Mesenchymal stem cell (in vitro differentiated cells and primary cell): ENCODE data around the gene PAM16.
A peak's percentile ranks its signal among the peaks of the same experiment; 100 is the strongest.

Source experiments
- DNase-seq: peaks from one replicate; pipeline ENCODE4 v3.0.0-alpha.2; 2013
- H2AFZ ChIP-seq: one replicate; pipeline ENCODE4 v1.6.1; 2013; ENCODE audit warnings: low read depth, mild to moderate bottlenecking, control low read depth, inconsistent platforms, low read length, moderate library complexity
- H2AK5ac ChIP-seq: 2 replicates; pipeline ENCODE4 v1.6.1; 2013; ENCODE audit warnings: low read length, moderate library complexity, mild to moderate bottlenecking, inconsistent platforms; ENCODE audit not compliant: severe bottlenecking
- H2BK120ac ChIP-seq: one replicate; pipeline ENCODE4 v1.6.1; 2013; ENCODE audit warnings: low read depth, mild to moderate bottlenecking, inconsistent platforms, low read length, moderate library complexity
- H2BK12ac ChIP-seq, 2 experiments: one replicate each; pipeline ENCODE4 v1.6.1; 2013; ENCODE audit warnings: inconsistent platforms in 2 of 2, low read length in 2 of 2, mild to moderate bottlenecking in 2 of 2, moderate library complexity in 2 of 2, control low read depth in 1 of 2
- H2BK15ac ChIP-seq: one replicate; pipeline ENCODE4 v1.6.1; 2013; ENCODE audit warnings: mild to moderate bottlenecking, low read depth, inconsistent platforms; ENCODE audit not compliant: poor library complexity, severe bottlenecking
- H2BK5ac ChIP-seq: 2 replicates; pipeline ENCODE4 v1.6.1; 2013; ENCODE audit warnings: low read depth, mild to moderate bottlenecking, low read length, control low read depth, inconsistent platforms; ENCODE audit not compliant: poor library complexity, severe bottlenecking
- H3K14ac ChIP-seq, 2 experiments: one replicate each; pipeline ENCODE4 v1.6.1; 2013; ENCODE audit warnings: inconsistent platforms in 2 of 2, low read length in 2 of 2, control low read depth in 1 of 2, mild to moderate bottlenecking in 1 of 2, moderate library complexity in 1 of 2
- H3K18ac ChIP-seq, 2 experiments: one replicate each; pipeline ENCODE4 v1.6.1; 2013; ENCODE audit warnings: inconsistent platforms in 2 of 2, low read length in 2 of 2, control low read depth in 1 of 2, low read depth in 1 of 2, mild to moderate bottlenecking in 1 of 2
- H3K23ac ChIP-seq, 2 experiments: one replicate each; pipeline ENCODE4 v1.6.1; 2013; ENCODE audit warnings: inconsistent platforms in 2 of 2, low read length in 2 of 2, mild to moderate bottlenecking in 2 of 2, moderate library complexity in 2 of 2, control low read depth in 1 of 2
- H3K27ac ChIP-seq: 2 replicates; pipeline ENCODE4 v1.5.1; 2013; ENCODE audit warnings: mild to moderate bottlenecking, moderate library complexity, low read length, control low read depth, inconsistent platforms; ENCODE audit not compliant: poor library complexity, severe bottlenecking
- H3K27me3 ChIP-seq, 2 experiments: 2 replicates each; pipeline versions ENCODE4 v1.6.1 to v1.7.0; 2013; ENCODE audit warnings: low read length in 2 of 2, mild to moderate bottlenecking in 2 of 2, moderate library complexity in 2 of 2, control low read depth in 1 of 2, inconsistent platforms in 1 of 2; ENCODE audit not compliant: control insufficient read depth in 1 of 2, insufficient read depth in 1 of 2
- H3K36me3 ChIP-seq, 2 experiments: 2 replicates each; pipeline versions ENCODE4 v1.6.1 to v1.7.0; 2013; ENCODE audit warnings: low read length in 2 of 2, control low read depth in 1 of 2, inconsistent platforms in 1 of 2, low read depth in 1 of 2, mild to moderate bottlenecking in 1 of 2; ENCODE audit not compliant: insufficient read depth in 2 of 2, control insufficient read depth in 1 of 2
- H3K4ac ChIP-seq, 2 experiments: one replicate each; pipeline ENCODE4 v1.6.1; 2013; ENCODE audit warnings: inconsistent platforms in 2 of 2, low read length in 2 of 2, mild to moderate bottlenecking in 2 of 2, moderate library complexity in 2 of 2, control low read depth in 1 of 2, low read depth in 1 of 2
- H3K4me1 ChIP-seq: 2 replicates; pipeline ENCODE4 v1.6.1; 2013; ENCODE audit warnings: low read depth, low read length, control low read depth; ENCODE audit not compliant: control insufficient read depth, insufficient read depth
- H3K4me2 ChIP-seq: 2 replicates; pipeline ENCODE4 v1.6.1; 2013; ENCODE audit warnings: low read length, mild to moderate bottlenecking, inconsistent platforms; ENCODE audit not compliant: poor library complexity, severe bottlenecking
- H3K4me3 ChIP-seq, 2 experiments: 2 replicates each; pipeline versions ENCODE4 v1.5.1 to v1.7.0; 2013; ENCODE audit warnings: low read length in 2 of 2, mild to moderate bottlenecking in 2 of 2, control low read depth in 1 of 2, low read depth in 1 of 2; ENCODE audit not compliant: insufficient read depth in 1 of 2
- H3K79me1 ChIP-seq: replicated peaks from 2 replicates; pipeline ENCODE4 v1.6.1; 2013; ENCODE audit warnings: mild to moderate bottlenecking, control low read depth, low read length, inconsistent platforms; ENCODE audit not compliant: poor library complexity, severe bottlenecking
- H3K9ac ChIP-seq: 2 replicates; pipeline ENCODE4 v1.7.0; 2013; ENCODE audit warnings: mild to moderate bottlenecking, low read length, moderate library complexity
- H3K9me3 ChIP-seq: 2 replicates; pipeline ENCODE4 v1.7.0; 2013; ENCODE audit warnings: mild to moderate bottlenecking, low read length; ENCODE audit not compliant: control insufficient read depth
- H4K8ac ChIP-seq: one replicate; pipeline ENCODE4 v1.6.1; 2013; ENCODE audit warnings: inconsistent platforms, mild to moderate bottlenecking, low read length, moderate library complexity
- H4K91ac ChIP-seq: one replicate; pipeline ENCODE4 v1.6.1; 2013; ENCODE audit warnings: mild to moderate bottlenecking, low read length, inconsistent platforms
- WGBS: methylation state at CpG from one replicate; pipeline ENCODE4 v1.1.7; 2013; ENCODE audit warnings: mixed read lengths; 5-methylcytosine and 5-hydroxymethylcytosine counted together

PAM16 gene

GRCh38 chr16:4319454-4320421 lies 31.4 kb downstream of the PAM16 start:
- Histone ChIP-seq H4K8ac (peak overlapping the region; percentile 74), H3K4me2 (peak overlapping the region; percentile 44), H3K9ac (peak overlapping the region; percentile 74), H3K23ac (peak overlapping the region in 1 of 2 experiments; percentile 54), H2BK120ac (no peak overlapping the region), H3K79me1 (peaks cover 8% of the 10 kb centered on the region), H3K4ac (peak overlapping the region in 1 of 2 experiments; percentile 69), H2BK5ac (no peak overlapping the region), H2BK15ac (no peak overlapping the region), H2AFZ (no peak overlapping the region), H2BK12ac (peak overlapping the region in 1 of 2 experiments; percentile 69), H3K27ac (no peak overlapping the region), H3K18ac (peak overlapping the region; percentile 64 to 65), H3K14ac (peak overlapping the region in 1 of 2 experiments; percentile 63), H4K91ac (peak overlapping the region; percentile 62), H3K4me1 (peaks cover 84% of the 10 kb centered on the region), H3K27me3 (no peaks in the 10 kb centered on the region), H3K9me3 (no peaks in the 10 kb centered on the region), H3K4me3 (peak overlapping the region in 1 of 2 experiments; percentile 89), H3K36me3 (peaks cover 0 to 20% of the 10 kb centered on the region in 2 experiments), H2AK5ac (peak overlapping the region; percentile 54)
- WGBS, result 78% methylated on average over 35 of the region's 37 CpGs
- no peak for DNase-seq

DNA sequence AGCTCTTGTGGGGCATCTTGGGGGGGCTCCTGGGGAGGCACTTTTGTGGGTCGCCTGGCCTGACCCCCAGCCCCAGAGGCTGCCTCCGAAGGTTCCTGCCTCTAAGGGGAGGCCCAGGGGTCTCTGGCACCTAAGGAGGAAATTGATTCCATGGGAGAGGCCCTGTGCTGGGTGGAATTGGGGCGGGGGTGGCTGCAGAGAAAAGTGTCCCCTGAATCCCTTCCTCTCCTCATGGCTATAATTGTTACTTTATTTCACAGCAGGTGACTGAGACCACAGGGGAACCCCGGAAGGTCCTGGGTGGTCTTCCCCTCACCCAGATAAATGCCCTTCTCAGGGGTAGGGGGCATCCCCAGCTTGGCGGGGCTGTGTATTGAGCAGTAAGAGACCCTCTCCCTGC lies 32.2 kb downstream of the PAM16 start:
- peaks cover 0 to 20% of the 10 kb centered on the region in 2 experiments for H3K36me3 ChIP-seq
- 87% methylated on average over 4 of the region's 5 CpGs for WGBS

DNA sequence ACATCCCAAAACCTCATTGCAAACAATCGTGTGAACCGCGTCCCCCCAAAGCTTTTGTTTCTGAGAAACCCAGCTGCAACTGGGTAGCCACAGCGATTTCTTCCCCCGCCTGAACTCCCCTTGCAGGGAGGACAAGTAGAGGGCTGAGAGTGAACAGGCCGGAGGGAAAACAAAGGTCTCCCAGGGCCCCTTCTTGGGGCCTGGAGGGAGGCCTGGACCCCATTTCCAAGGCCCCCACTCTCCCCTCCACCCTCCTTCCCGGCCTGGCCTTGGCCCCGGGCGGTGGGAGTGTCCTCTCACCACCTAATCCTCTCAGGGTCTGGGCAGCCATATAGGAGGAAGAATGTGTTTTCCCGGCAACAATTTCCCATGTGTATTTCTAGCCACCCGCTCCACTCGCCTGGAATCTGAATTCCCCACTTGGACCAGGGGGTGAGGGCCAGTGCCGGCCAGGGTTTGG lies 32.6 kb downstream of the PAM16 start:
- Histone ChIP-seq H3K27ac (peak overlapping the region; percentile 1), H3K23ac (no peak overlapping the region), H2BK15ac (peak overlapping the region; percentile 16), H3K4me1 (peaks cover 82% of the 10 kb centered on the region), H3K9ac (peak overlapping the region; percentile 42), H2BK120ac (peak overlapping the region; percentile 15), H2AK5ac (peak overlapping the region; percentile 58), H3K27me3 (no peaks in the 10 kb centered on the region), H4K91ac (no peak overlapping the region), H3K4me2 (peak overlapping the region; percentile 36), H3K18ac (peak overlapping the region in 1 of 2 experiments; percentile 30), H2AFZ (no peak overlapping the region), H3K4me3 (peak overlapping the region in 1 of 2 experiments; percentile 89), H2BK5ac (no peak overlapping the region), H2BK12ac (no peak overlapping the region), H3K9me3 (no peaks in the 10 kb centered on the region), H3K14ac (no peak overlapping the region), H3K79me1 (peaks cover 8% of the 10 kb centered on the region), H4K8ac (peak overlapping the region; percentile 14), H3K36me3 (peaks cover 0 to 20% of the 10 kb centered on the region in 2 experiments), H3K4ac (no peak overlapping the region)
- no peak for DNase-seq
- whole genome bisulfite sequencing, result 74% methylated on average over 12 of the region's 13 CpGs

More for the DNA sequence above, 32.2 kb downstream of the PAM16 start:
- Histone ChIP-seq H3K18ac (no peak overlapping the region), H3K9me3 (no peaks in the 10 kb centered on the region), H3K4ac (no peak overlapping the region), H3K9ac (peak overlapping the region; percentile 42), H3K14ac (peak overlapping the region in 1 of 2 experiments; percentile 6), H2AFZ (no peak overlapping the region), H2BK15ac (peak overlapping the region; percentile 16), H3K4me3 (peak overlapping the region in 1 of 2 experiments; percentile 89), H4K8ac (no peak overlapping the region), H3K27me3 (no peaks in the 10 kb centered on the region), H3K27ac (no peak overlapping the region), H2AK5ac (peak overlapping the region; percentile 58), H2BK12ac (no peak overlapping the region), H2BK120ac (no peak overlapping the region), H3K4me2 (peak overlapping the region; percentile 36), H4K91ac (no peak overlapping the region), H3K79me1 (peaks cover 8% of the 10 kb centered on the region), H2BK5ac (no peak overlapping the region), H3K23ac (peak overlapping the region in 1 of 2 experiments; percentile 2), H3K4me1 (peaks cover 83% of the 10 kb centered on the region)
- no peak for DNase-seq
